SIG-M5 treated with dmso at 0.1 percent for 504 hours (cell line): ENCODE data around the gene NAP1L1.
A peak's percentile ranks its signal among the peaks of the same experiment; 100 is the strongest.

Experiments
- DNase-seq: peaks from one replicate; lab custom pipeline; 2025; ENCODE audit not compliant: unreplicated experiment; lab: John Stamatoyannopoulos, UW

The NAP1L1 gene

DNA sequence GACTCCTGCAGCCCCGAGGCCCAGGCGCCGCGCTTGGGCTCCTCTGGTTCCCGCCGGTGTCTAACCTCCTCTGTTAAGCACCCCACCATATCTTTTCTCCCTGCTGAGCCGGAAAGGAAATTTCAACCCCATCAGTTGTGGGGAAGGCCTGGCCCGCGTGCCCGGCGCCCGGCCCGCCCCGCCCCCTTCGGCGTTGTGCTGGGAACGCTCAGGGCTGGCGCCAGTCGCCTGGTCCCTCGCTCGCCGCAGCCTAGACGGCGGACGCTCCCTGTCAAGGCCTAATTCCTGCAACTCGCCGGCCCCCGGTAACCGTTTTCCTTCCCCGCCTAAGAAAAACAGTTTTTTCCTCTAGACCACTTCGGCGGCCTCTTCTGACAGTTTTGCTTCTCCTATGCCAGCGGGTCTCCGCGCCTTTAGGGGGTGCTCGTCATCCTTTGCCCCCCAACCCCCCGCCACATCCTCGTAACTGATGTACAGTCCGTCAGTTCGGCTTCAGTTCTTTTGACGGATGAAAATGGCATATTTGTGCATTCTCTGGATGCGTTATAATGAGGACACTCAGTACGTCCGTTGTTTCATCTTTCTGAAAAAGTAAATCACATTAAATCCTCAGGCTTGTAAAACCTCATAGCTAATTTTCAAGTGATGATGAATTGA lies 506 bp upstream of the NAP1L1 start:
- peak; percentile 77 for DNase-seq

DNA sequence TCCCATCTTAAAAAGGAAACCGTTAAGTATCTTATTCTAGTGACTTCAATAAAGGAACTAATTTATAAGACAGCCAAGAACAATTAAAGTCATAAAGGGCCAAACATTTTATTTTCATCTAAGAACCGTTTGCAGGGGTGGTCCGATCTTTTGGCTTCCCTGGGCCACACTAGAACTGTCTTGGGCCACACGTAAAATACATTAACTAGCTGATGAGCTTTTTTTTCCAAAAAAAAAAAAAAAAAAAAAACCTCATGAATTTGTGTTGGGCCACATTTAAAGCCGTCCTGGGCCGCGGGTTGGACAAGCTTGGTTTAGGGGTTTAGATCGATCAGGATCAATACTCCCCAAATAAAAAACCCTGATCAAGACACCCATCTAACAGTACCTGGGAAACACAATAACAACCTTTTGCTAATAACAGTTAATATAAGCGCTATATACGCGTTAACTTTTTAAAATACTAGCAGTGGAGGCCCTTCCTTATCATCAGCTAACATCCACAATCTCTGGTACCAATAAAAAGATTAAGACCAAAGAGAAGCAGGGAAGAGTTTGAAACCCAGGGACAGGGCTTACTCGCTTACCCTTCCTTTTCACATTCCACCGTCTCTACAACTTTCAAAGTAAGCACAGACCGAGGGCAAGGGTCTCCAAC lies 1.1 kb downstream of the NAP1L1 start:
- DNase-seq = peak; percentile 59

DNA sequence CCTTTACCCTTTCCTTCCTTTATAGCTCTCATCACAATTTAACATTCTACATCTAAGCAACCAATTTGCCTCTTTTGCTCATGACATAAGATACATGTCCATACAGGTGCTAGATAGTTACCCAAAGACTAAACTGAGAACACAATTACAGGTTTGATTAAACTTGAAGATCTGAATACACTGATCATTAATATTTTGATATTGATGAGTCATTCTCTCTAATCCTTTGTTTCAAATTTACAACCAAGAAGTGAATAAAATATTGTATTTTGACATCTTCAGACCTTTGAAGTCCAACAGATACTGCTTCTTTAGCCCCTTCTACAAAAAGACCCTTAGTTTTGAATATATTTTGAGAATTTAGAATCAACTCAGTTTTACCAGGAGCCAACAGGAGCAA lies 2.6 kb downstream of the NAP1L1 start:
- no peak for DNase-seq

DNA sequence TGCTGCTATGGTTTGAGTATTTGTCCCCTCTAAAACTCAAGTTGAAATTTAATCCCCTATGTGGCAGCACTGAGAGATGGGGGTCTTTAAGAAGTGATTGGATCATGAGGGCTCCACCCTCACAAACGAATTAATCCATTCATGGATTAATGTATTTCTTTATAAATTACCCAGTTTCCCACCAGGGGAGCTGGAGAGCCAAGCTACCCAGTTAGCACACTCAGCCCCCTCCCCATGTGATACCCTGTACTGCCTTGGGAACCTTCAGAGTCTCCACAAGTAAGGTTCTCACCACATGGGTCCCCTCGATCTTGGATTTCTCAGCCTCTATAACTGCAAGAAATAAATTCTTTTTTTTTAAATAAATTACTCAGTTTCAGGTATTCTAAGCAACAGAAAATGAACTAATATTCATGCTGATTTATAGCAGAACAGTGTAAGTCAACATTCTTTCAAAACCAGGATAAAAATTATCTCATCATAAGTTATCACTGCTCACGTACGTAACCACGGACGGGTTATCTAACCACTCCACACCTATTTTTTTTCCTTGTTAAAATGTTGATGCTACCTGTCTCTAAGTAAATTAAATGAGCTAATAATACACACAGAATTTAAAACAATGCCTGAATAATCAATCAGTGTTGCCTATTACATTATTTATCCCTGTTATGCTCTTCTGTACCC lies 3.6 kb downstream of the NAP1L1 start:
- no peak for DNase-seq

DNA sequence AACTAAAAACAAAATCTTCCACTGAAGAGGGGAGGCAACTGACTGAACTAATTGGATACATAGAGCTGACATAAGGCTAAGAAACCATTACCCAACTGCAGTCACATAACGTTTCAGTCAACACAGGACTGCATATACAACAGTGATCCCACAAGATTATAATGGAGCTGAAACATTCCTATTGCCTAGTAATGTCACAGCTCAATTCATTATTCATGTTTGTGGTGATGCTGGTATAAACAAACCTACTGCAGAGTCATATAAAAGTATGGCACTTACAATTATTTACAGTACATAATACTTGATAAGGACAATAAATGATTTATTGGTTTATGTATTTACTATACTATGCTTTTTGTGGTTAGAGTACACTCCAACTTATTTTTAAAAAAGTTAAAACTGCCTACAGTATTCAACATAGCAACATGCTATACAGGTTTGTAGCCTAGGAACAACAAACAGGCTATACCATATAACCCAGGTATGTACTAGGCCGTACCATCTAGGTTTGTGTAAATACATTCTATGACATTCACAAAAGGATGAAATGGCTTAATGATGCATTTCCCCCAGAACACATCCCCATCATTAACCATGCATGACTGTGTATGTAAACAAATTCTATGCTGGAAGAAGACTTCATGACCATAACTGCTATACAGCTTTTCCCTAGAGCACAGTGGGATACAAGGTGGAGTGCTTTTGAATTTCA lies 4.3 kb downstream of the NAP1L1 start:
- no peak for DNase-seq

DNA sequence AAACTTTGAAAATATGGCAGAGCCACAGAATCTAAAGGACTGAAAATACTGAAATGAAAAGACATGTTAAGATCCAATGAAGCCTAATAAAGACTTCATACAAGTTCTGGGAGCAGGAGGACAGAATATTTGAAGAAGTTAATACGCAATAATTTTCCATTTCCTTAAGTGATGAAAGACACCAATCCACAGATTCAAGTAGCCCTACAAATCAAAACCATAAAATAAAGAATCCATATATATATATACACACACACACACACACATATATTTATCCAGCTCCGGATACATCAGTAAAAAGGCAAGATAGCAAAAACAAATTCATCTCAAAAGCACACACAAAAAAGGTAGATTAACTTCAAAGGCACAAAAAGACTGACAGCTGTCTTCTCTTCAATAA lies 5.7 kb downstream of the NAP1L1 start:
- no peak for DNase-seq

DNA sequence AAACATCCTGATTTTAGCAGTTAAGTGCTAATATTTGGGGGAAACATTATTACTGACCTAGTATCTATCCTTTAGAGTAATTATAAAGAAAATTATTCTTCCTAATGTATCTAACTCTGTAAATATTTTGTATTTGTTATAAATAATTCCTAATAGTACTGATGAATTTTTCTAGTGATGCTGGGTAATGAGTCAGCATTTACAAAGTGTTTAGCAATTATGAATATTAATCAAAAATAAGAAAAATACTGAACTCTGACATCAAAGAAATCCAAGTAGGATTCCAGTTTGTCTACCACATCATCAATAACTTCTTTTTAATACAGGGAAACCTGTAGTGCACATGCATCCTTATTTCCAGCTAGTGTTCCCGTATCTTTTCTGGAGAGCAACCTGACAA lies 9.0 kb downstream of the NAP1L1 start:
- DNase-seq = no peak

DNA sequence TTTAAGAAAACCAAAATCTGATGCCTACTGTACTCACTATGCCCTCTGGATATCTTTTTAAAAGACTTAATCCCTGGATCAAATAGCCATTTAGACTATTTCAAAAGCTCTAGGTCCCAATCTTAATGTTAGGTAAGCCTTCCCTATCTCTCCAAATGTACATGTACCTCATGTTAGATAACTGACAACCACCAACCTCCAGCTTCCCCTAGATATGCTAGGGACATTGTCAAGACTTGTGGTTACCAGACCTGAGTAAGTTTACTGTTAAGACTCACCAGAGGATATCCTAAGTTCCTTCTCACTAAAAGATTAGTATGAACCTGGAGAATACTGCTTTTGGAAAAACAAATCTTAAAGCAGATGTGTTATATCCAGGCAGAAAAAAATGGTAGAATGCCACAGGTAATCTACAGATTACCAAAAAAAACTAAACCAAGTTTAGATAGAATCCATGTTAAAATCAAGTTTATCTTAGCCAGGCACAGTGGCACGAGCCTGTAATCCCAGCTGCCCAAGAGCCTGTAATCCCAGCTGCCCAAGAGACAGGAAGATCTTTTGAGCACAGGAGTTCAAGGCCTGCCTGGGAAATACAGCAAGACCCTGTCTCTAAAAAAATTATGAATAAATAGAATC lies 9.7 kb downstream of the NAP1L1 start:
- DNase-seq = no peak

DNA sequence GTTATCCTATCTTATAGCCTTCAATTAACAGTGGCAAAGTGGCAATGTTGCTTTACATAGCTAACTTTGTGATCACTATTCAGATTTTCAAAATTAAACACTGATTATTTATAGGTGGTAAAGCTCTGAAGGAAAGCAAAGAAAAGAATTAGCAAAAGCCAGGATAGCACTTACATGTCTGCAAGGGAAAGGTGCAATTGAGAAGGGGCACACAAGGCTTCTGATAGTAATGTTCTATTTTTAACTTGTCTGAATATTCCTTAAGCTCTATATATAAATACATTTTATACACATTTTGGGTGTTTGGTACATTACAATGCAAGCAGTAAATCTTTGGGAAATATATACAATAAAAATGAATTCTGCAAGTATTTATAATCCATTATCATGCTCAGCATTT lies 10.9 kb downstream of the NAP1L1 start:
- no peak for DNase-seq

DNA sequence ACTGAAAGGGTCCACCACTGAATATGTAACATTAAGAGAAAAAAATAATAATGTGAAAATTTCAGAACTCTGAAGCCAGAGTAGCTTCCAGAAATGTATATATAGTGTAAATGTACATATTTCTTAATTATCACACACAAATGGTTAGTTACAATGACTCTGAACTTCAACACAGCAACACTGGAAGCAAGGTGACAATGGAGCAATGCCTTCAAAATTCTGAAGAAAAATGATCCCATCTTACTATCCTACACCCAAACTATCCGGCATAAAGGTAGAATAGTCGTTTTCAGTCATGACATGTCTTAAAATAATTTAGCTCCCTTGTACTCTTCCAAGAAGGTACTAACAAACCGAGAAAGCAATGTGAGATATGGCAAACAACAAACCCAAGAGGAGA lies 11.9 kb downstream of the NAP1L1 start:
- DNase-seq = no peak

DNA sequence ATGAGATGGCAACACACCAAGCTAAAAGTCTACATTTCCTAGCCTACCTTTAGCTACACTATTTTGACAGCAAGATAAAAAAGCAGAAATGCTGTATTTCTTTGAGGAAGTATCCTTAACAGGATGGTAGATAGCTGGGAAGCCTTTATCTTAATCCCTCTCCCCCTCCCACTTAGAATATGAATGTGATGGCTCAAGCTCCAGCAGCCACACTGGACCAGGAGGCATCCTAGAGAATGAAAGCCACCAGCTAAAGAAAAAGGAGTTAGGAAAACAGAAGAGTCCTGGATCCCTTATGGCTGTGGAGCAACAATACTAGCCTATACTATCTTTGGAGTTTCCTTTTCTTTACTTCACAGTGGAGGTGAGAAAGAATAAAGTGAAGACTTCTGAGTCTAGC lies 15.1 kb downstream of the NAP1L1 start:
- DNase-seq = peak; percentile 20

DNA sequence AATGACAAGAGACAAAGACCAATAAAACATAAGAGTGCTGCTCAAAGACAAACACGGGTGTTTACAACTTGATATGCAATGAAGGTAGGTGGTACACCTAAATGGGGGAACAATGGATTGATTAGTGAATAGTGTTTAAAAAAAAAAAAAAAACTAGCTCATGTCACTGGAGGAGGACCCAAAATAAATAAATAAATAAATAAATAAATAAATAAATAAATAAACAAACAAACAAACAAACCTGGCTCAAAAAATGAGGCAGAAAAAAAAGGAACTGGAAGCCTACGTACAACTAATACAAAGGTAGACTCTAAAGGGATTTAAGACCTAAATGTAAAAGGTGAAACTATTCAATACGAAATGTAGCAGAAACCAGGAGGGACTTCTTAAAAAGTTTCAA lies 18.6 kb downstream of the NAP1L1 start:
- no peak for DNase-seq

DNA sequence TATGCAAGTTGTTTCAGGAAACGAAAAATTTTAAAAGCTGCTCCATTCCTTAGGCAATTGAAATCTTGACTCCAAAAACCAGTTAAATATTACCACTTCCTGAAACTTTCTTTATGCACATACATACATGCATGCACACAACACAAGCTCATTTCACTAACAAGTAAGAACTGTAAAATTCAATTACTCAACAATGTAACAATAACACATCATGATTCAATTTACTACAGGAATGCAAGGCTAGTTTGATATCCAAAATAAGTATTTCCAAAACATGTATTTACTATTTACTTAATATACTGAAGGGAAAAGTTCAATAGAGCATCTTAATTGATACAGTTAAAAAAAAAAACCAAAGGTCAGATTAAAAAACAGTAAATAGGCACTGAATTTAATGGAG lies 19.6 kb downstream of the NAP1L1 start:
- peak; percentile 31 for DNase-seq

DNA sequence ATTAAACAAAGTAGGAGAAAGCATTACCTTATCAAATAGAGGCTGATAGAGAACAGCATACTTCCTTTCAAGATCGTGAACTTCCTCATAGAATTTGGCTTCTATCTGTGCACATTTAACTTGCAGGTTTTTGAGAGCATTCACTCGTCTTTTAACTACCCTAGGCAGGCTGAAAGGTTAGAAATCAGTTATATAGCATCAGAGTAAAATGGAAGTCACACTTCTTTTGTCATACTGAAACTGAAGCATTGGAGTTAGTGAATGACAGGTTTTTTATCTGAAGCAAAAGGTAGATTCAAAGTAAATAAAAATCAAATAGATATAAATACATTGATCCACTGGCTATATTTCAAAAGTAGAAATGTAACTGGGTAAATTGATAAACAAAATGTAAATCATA lies 24.4 kb downstream of the NAP1L1 start:
- no peak for DNase-seq

DNA sequence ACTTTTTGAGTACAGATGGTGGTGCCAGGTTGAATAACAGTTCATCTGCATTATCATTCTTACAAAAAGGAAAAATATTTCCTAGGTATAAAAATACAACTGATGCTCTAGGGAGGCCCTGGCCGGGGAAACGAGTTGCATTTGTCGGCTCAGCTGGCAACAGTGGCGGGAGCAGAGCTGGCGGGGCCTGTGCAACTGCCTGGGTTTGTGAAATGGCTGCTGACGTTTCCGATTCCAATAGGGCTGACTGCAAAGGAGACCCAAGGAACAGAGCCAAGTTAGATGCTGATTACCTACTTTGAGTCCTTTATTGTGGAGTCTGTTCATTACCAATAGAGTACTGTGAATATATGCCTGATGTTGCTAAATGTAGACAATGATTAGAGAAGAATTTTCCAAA lies 27.2 kb downstream of the NAP1L1 start:
- no peak for DNase-seq

DNA sequence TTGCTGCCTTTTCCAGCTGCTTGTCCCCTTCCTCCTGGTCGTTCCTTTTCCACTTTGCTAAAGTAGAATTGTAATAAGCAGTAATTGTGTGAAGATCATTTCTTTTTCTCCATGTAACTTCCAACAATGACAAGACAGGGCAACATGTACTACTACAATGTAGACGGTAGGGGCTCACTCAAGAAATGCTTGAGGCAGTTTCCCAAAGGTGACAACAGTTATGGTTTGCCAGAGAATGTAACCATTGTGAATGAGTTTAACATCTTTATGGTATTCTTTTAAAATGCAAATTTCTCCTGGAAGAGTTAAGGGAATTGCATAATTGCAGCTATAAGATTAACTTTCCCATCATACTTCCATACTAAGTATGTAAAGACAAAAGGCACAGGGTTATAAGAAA lies 29.1 kb downstream of the NAP1L1 start:
- DNase-seq = no peak

DNA sequence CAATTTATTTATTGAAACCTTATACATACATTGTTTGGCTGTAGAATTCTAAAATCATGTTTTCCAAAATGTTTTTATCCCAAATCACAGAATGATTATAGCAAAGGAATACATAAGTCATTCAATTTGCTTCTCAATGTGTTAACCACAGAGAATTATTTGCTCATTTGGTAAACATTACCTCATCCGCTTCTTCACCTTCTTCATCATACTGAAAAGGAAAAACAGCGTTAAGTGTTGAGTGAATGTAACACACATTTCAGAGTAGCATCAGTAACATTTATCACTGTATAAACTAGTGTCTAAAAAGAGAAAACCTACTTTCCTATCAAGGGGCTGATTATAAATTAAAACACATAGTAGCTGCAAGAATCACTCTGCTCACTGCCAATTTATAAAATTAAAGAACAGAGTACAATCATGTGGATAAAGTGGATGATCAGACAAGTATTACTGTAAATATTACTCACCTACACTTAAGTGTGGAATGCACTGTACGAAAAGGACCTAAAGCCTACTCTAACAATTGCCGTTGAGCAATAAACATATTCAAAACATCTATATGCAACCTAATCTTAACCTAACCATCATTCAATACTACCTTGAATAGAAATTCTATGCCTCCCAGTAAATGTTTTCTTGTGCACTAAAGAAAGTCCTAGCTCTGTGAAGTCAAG lies 34.8 kb downstream of the NAP1L1 start:
- no peak for DNase-seq

DNA sequence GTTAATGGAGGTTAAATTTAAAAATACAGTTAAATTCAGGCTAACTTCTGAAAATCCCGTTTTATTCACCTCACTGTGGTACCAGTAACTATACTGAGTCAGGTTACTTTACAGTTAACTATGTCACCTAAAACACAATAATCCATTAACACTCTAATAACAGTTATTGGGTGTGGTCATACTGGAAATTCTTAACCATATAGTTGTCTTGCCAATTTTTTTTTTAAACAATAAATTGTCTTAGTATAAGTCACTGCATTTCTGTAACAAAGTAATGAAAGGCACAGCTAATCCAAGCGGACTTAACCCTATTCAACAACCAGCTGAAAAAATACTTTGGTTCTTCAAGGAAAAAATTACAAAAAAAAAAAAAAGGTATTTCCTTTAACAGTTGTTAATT lies 36.7 kb downstream of the NAP1L1 start:
- no peak for DNase-seq

DNA sequence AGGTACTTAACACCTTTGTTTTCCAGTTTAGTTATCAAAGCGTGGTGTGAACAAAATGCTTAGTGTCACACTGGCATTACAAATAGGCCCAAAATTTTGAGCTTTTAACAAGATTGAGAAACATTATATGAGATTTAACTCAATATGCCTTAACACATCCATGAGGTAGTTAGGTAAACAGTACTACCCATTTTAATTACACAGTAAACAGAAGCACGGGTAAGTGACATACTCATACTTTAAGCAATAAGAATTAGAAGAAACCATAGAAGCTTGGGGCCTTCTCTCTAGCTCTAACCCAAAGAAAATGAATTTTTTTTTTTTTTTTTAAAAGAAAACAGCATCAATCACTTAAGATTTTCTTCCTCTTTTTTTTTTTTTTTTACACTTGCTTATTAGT lies 37.4 kb downstream of the NAP1L1 start:
- DNase-seq = no peak

DNA sequence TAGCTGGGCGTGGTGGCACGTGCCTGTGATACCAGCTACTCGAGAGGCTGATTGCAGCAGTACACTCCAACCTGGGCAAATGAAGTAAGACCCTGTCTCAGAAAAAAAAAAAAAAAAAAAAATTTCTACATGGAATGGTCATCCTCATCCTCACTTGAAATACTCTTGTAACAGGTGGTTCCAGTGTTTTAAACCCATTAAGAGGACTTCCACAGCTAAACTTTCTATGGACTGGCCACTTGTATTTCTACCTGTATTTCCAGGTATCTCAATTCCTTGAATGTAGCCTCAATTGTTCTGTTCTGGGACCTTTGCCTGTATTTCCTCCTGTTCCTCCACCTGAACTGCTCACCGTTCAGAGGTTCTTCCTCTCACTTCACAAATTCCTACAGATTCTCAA lies 41.1 kb downstream of the NAP1L1 start:
- DNase-seq = no peak

DNA sequence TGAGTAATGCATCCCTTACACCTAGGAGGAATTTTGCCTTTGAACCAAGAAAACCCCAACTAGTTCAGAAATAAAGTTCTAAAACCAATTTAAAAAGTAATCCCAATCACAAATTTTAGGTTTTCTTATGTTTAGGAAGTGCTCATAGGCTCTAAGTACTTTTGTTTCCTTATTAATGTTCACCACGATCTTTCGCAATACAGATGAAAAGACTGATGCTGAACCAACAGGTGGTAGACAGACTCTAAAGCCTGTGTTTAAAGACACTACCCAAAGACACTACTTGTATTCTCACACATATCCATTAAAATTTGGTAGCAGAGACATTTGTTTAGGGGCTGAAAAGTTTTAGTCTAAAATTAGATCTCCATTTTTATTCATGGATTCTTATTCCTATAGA lies 42.3 kb downstream of the NAP1L1 start:
- DNase-seq = peak; percentile 49
